GM21360 (cell line): ENCODE data around the gene RCAN2.

Experiments
- ATAC-seq: cut with Tn5 transposase; IDR thresholded peaks from one replicate; pipeline ENCODE4 v1.9.1; 2021; ENCODE audit warnings: mild to moderate bottlenecking, moderate library complexity; ENCODE audit not compliant: unreplicated experiment

The RCAN2 gene

DNA sequence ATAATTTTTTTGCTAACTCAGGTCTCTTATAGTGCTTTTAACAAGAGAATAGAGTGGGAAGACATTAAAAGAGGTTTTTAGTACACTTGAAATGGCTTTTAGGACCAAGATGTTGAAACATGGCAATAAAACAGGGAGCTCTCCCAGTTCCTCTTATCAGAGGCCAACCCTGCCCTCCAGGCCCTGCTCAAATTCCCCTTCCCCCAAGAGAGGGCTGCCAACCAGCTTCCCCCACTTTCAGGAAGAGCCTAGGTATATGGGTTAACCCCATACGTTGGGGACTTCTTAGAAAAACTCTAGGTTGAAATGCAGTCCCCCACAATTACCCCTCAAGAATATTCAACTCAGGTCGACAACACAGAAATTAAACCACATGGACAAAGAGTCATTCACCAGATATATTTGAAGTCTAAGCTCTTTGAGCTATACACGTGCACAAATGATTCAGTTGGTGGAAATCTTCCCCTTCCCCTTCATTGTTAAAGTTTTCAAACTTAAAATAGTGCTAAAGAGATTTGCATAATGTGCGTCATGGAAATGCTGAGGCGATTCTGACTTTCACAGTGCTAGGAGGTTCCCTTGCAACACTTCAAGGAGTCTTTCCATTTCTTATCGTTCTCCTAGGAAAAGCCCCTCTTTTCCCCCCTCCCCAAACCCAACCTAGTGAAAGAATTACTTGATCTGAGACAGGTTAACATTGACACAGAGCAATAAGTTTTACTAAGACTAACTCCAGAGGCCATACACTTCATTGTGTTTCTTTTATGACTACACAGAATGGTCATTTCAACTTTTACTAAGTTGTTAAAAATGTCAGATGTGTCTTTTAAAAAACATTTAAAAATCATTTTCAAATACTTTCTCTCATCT lies 270.7 kb downstream of the RCAN2 start:
- ATAC-seq: peak; percentile 61

DNA sequence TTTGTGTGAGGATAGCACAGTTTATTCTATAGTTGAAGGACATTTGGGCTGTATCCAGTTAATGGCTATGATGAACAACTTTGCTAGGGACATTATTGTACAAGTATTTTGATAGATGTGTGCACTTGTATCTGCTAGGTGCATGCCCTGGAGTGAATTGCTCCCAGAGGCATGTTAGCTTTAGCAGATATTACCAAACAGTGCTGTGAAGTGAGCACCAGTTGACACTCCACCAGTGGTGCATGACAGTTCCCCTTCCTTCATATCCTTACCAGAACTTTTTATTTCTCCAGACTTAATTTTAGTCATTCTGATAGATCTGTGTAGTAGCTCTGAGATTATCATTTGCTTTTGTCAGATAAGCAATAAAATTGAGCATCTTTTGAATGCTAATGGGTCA lies 271.6 kb downstream of the RCAN2 start:
- no peak for ATAC-seq

DNA sequence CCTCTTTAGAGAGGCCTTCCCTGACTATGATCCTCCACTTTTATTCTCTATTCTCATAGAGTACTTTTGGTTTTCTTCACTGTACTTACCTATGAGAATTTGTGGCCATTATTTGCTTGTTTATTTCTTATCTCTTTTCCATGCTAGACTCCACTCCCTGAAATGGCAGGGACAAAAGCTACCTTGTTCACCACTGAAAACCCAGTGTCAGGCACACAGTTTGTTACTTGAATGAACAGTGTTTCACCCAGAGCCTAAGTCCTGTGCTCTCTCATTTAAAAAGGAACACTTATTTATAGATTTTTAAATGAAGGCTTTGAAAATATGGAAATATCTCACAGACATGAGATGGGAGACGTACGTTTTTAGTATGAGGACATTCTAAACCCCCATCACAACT lies 272.8 kb downstream of the RCAN2 start:
- no peak for ATAC-seq

DNA sequence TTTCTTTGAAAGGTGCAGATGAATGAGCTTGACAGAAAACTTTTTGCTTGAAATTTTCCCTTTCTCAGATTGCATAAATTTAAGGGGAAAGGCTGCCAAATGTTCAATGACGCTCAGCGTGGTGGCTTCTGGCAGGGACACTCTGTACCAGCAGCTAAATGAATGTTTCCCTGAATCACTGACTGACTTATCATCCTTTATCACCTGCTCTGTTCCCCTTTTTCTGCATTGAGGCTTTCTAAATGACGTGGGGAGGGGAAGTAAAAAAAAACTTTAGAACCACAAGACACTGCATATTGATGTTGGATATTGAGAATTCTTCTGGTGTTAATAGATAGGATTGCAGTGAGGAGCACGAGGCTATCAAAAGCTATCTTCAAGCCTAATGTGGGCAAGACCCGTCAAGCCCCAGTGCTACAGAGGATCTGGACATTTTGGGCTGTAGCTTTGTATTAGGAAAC lies 273.5 kb downstream of the RCAN2 start:
- ATAC-seq: peak; percentile 55

DNA sequence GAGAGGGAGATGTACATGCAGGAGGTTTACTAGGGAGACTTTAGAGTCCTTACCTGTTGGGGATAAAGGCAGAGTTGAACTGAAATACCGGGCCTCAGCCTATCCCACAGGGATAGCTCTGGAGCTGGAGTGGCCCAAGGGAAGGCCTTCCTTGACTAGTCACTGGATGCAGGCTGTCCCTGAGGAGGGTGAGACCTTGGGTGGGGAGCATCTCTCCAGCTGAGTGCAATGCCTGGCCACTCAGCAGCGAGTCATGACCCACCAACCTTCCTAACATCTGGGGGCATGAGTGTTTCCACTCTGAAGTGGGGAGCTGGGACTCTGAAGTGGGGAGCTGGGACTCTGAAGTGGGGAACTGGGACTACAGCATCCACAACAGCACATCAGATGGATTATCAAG lies 274.4 kb downstream of the RCAN2 start:
- ATAC-seq: no peak

DNA sequence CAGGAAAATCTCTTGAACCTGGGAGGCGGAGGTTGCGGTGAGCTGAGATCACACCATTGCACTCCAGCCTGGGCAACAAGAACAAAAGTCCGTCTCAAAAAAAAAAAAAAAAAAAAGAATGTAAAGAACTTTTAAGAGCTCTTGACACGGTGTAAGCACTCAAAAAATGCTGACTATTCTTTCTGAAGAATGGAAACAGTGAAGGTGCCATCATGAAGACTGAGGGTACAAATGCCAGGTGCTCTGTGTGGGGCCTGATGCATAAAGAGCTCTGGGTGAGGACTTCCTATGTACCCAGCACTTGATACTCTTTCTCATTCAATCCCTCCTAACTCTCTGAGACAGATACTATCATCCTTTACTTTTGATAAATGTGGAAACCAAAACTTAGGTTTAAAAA lies 275.5 kb downstream of the RCAN2 start:
- no peak for ATAC-seq

GRCh38 chr6:46215213-46215612 lies 276.0 kb downstream of the RCAN2 start:
- ATAC-seq: no peak

DNA sequence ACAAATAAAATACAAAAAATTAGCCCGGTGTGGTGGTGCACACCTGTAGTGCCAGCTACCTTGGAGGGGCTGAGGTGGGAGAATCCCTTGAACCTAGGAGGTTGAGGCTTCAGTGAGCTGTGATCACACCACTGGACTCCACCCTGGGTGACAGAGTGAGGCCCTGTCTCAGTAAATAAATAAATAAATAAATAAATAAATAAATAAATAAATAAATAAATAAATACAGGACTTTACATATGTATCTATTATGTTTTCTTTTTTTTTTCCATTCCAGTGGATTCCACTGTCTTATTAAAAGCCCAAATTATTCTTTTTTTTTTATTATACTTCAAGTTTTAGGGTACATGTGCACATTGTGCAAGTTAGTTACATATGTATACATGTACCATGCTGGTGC lies 279.3 kb downstream of the RCAN2 start:
- no peak for ATAC-seq

DNA sequence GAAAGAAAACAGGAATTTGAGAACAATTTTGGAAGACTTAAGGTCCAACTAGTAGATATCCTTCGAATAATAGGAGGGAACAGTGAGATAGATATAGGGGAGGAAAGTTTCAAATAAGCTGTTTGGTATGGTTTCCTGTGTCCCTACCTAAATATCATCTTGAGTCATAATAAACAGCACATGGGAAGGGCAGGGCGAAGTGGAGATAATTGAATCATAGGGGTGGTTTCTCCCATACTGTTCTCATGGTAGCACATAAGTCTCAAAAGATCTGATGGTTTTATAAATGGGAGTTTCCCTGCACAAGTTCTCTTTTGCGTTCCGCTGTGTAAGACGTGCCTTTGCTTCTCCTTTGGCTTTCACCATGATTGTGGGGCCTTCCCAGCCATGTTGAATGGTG lies 281.0 kb downstream of the RCAN2 start:
- ATAC-seq: no peak

DNA sequence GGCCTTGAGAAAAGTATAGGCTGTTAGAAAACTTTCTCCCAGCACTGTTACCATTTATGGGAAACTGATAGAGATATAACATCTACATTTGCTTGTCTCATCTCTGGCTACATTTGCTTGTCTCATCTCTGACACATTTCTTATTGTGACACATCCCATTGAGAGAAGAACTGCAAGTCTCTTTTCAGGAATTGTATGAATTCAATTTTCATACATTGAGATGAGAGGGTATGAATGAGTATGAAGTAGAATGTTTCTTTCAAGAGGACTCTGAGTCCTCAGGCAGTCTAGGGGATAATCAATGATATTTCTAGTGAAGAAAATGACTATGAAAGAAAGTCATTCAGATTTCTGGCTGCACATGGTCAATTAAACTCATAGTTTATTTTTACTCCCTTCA lies 282.9 kb downstream of the RCAN2 start:
- no peak for ATAC-seq

GRCh38 chr6:46207174-46207573 lies 284.1 kb downstream of the RCAN2 start:
- ATAC-seq: no peak

GRCh38 chr6:46204880-46205650 lies 286.2 kb downstream of the RCAN2 start:
- ATAC-seq: no peak

DNA sequence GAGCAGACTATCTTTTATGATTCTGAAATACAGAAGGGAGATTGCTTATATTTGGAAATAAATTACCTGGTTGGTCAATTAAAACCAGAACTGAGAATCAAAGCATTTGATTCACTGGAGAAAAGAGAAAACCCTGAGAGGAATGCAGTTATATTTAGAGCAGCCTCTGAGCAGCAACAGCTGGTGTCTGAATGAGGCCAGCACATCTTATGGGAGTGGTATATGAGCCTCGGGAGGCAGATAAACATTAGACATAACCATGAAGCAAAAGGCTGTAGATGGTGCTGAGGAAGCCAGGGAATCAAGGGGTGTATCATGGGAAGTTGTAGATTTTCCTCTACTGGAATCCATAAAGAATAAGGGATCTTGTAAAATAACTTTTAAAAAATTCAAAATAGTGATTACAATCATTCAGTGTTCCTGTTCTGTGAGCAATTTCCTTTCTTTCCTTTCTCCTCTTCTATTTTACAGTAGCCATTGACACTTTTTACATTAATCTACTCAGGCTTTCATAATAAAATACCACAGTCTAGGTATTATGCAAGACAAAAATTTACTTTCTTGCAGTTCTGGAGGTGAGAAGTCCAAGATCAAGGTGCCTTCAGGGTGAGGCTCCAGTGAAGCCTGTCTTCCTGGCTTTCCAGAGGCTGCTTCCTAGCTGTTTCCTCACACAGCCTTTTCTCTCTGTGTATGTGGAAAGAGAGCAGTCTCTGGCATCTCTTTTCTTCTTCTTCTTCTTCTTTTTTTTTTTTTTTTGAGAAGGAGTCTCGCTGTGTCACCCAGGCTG lies 287.7 kb downstream of the RCAN2 start:
- ATAC-seq: no peak

DNA sequence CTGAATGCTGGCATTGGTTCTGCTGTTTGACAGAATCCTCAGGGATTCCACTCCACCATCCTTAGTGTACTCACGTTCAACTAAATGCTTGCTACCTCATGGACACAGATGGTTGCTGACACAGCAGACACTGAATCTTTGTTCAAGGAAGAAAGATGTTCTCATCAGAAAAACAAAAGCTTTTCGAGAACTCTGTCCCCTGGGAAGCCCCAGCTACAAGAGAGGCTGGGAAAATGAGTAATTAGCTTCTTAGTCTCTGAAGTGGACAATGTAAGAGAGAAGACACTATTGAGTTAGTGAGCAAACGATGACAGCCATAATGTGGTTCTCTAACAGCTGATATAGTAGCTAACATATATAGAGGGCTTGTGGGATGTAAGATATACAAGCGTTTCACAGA lies 289.5 kb downstream of the RCAN2 start:
- no peak for ATAC-seq

DNA sequence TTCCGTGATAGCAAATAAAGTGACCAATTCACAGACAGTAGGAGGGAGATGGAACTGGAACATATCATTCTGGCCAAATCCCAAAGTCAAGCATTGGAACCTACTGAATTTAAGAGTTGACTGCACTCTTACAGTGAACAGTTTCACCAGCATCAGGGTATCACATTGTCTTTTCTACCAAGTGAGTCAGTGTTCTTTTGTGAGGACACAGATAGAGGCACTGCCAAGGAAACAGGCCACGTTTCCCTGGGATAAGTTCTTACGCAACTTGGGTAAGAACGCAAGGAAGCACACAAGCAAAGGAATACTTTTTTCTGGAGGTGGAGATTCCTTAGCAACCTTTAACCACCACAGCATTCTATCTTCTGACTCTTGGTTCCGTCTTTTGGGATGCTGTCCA lies 291.9 kb downstream of the RCAN2 start:
- ATAC-seq: no peak

DNA sequence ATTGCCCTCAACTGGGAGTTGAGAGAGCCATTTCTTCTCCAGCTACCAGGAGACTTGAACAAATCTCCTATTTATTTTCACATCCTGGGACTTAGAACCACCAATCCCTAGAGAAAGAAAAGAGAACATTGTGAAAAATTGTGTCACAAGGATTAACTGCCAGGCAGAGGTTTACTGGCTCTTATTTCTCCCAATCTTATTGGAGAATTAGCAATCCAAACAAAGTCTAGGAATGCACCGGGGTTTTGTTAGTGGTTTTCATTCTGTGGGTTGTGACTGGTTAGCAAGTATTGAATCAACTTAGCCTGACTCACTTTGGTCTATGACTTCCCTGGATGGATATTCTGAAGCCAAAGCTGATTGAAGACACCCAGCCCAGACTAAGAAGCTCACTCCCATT lies 299.3 kb downstream of the RCAN2 start:
- ATAC-seq: no peak

- no peak for ATAC-seq
Measured at GRCh38 chr6:46190889-46191288, 300.4 kb downstream of the RCAN2 start.

DNA sequence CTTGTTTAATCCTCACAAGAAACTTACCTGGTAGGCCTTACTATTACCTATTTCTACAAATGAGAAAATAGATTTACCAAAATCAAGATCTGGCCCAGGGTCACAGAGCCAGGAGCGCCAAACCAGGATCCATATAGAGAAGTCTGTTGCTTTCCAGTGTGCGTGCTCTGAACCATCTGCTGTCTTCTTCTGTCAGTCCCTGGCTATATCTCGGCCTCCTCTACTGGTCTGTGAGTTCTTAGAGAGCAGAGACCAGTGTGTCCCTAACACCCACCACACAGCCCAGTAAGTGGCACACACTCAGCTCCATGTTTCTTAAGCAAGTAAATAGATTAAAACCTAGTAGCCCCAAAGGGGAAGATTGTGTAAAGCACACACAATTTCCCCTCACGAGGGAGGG lies 301.5 kb downstream of the RCAN2 start:
- ATAC-seq: no peak

GRCh38 chr6:46186583-46186982 lies 304.7 kb downstream of the RCAN2 start:
- no peak for ATAC-seq

GRCh38 chr6:46184114-46184513 lies 307.1 kb downstream of the RCAN2 start:
- ATAC-seq: no peak

GRCh38 chr6:46175976-46176375 lies 315.3 kb downstream of the RCAN2 start:
- ATAC-seq: no peak
